Panc1 (cell line): ENCODE data around the gene NGEF. TPM values are rescaled to one million over a fixed set of nuclear protein-coding genes. Genes with fewer than 3 reads are reported as not detected.
A peak's percentile ranks its signal among the peaks of the same experiment; 100 is the strongest.

Experiments used
- ATAC-seq: fragments of 200-7000 bp; cut with Tn5 transposase; 2 replicates; pipeline ENCODE4 v1.9.1; 2020; ENCODE audit warnings: mild to moderate bottlenecking, moderate library complexity
- BruUV-seq: library from RNA; stranded (reverse); fragments of 400-500 nt; replicated peaks from 2 replicates; lab custom pipeline; 2021; lab: Mats Ljungman, UMichigan
- CTCF ChIA-PET: fragments of 300-600 bp; sonication (Branson Sonifier 250); formaldehyde crosslinking; loops from one replicate; lab custom pipeline; 2022; ENCODE audit warnings: antibody characterized with exemption; lab: Charles Lee
- POLR2A ChIA-PET: fragments of 300-600 bp; sonication (Branson Sonifier 250); formaldehyde crosslinking; loops from one replicate; lab custom pipeline; 2022; ENCODE audit warnings: antibody characterized with exemption; lab: Charles Lee
- DNase-seq: peaks from one replicate; pipeline ENCODE4 v3.0.0-alpha.2; 2010; ENCODE audit warnings: low read depth, low spot score
- H3K27ac ChIP-seq: 2 replicates; pipeline ENCODE4 v1.5.1; 2011; ENCODE audit warnings: mild to moderate bottlenecking, low read length, inconsistent platforms
- H3K27me3 ChIP-seq: fragments of 200-500 bp; sonication (Bioruptor generic); 2 replicates; pipeline ENCODE4 v1.6.0; 2014; ENCODE audit warnings: low read length, inconsistent platforms; ENCODE audit not compliant: control insufficient read depth, insufficient read depth
- H3K36me3 ChIP-seq: fragments of 200-500 bp; sonication (Bioruptor generic); 2 replicates; pipeline ENCODE4 v1.5.1; 2014; ENCODE audit warnings: inconsistent platforms, mild to moderate bottlenecking, low read length, moderate library complexity; ENCODE audit not compliant: control insufficient read depth, insufficient read depth
- H3K4me1 ChIP-seq: 2 replicates; pipeline ENCODE4 v1.5.1; 2011; ENCODE audit warnings: inconsistent platforms, mild to moderate bottlenecking, low read length, moderate library complexity; ENCODE audit not compliant: control insufficient read depth, insufficient read depth
- H3K4me3 ChIP-seq, 2 experiments: 2 replicates each; pipeline ENCODE4 v1.5.1; 2011 to 2012; ENCODE audit warnings: low read depth in 2 of 2, low read length in 2 of 2, mild to moderate bottlenecking in 2 of 2, inconsistent platforms in 1 of 2, moderate library complexity in 1 of 2
- H3K9me3 ChIP-seq: fragments of 200-500 bp; sonication (Bioruptor generic); 2 replicates; pipeline ENCODE4 v1.5.1; 2014; ENCODE audit warnings: low read depth, mild to moderate bottlenecking, inconsistent platforms, low read length, moderate library complexity; ENCODE audit not compliant: control insufficient read depth, insufficient read depth
- CTCF ChIP-seq: fragments of 450-650 bp; IDR thresholded peaks from 2 replicates; pipeline ENCODE4 v1.5.1; 2017; ENCODE audit warnings: mild to moderate bottlenecking
- POLR2AphosphoS5 ChIP-seq: IDR thresholded peaks from 2 replicates; pipeline ENCODE4 v1.6.1; 2012; ENCODE audit warnings: mild to moderate bottlenecking, low read depth, low read length, moderate library complexity
- REST ChIP-seq, 2 experiments: IDR thresholded peaks; 2 replicates each; pipeline ENCODE4 v1.6.1; 2011 to 2012; ENCODE audit warnings: low read depth in 2 of 2, control low read depth in 1 of 2, low read length in 1 of 2, mild to moderate bottlenecking in 1 of 2, moderate library complexity in 1 of 2; ENCODE audit not compliant: insufficient read depth in 1 of 2
- SIN3A ChIP-seq: IDR thresholded peaks from 2 replicates; pipeline ENCODE4 v1.6.1; 2012; ENCODE audit warnings: low read depth, mild to moderate bottlenecking, low read length, moderate library complexity, borderline replicate concordance; ENCODE audit not compliant: insufficient read depth
- TCF7L2 ChIP-seq: IDR thresholded peaks from 2 replicates; pipeline ENCODE4 v1.6.1; 2011; ENCODE audit warnings: mild to moderate bottlenecking, low read depth, low read length, inconsistent platforms
- in situ Hi-C: cut with HindIII; loops from 2 replicates; pipeline ENCODE4 v1.10.0; 2016; ENCODE audit warnings: low sequenced_read_pairs, low pct_unique_long_range_greater_than_20kb
- intact Hi-C: fragments of 100-400 bp; cut with micrococcal nuclease; formaldehyde crosslinking; loops from one replicate; pipeline ENCODE4 v1.10.0; 2022; ENCODE audit not compliant: unreplicated experiment
- total RNA-seq: library from RNA; stranded (reverse); gene quantifications from one replicate; pipeline ENCODE4 v1.2.1, GENCODE V29; 2021; ENCODE audit not compliant: unreplicated experiment

NGEF gene
- total RNA-seq, 1 experiment from 2014 or later = 17.8 TPM

- Histone ChIP-seq H3K9me3 (no peaks in the 10 kb centered on the region), H3K27ac (no peak overlapping the region), H3K4me1 (peaks cover 5% of the 10 kb centered on the region; the same call in 1 of the 2 replicates), H3K4me3 (no peak overlapping the region), H3K36me3 (no peaks in the 10 kb centered on the region), H3K27me3 (no peaks in the 10 kb centered on the region)
- ATAC-seq = no peak
- CTCF ChIA-PET = interaction anchor here (0.6 kb wide), 1 partner anchor 197 kb away, joined by 5 read pairs; no protein-coding TSS in a partner anchor
- intact Hi-C loops = no loop called here
- DNase-seq = no peak
- no peak for TF ChIP-seq REST (IDR thresholded peaks at IDR 0.05; ENCODE audit: insufficient read depth in 1 of 2, low read depth in 2 of 2, low read length in 1 of 2)
- TF ChIP-seq POLR2AphosphoS5 = no peak
- no peak for TF ChIP-seq TCF7L2
- TF ChIP-seq CTCF = no peak
- TF ChIP-seq SIN3A = no peak
- BruUV-seq = no TSS peak
- in situ Hi-C loops = no loop called here
- POLR2A ChIA-PET = no interaction called here
Observed at GRCh38 chr2:232929303-232930058, 83.6 kb downstream of the NGEF start.

- CTCF ChIA-PET = no interaction called here
- DNase-seq (no peak), ATAC-seq (no peak)
- POLR2A ChIA-PET = interaction anchor here (0.6 kb wide), 1 partner anchor 25 kb away, joined by 10 read pairs; no protein-coding TSS in a partner anchor
- no peaks in the 10 kb centered on the region for H3K9me3 ChIP-seq
- BruUV-seq = no TSS peak
- in situ Hi-C loops (no loop called here), intact Hi-C loops (no loop called here)
- no peak for TF ChIP-seq CTCF
- TF ChIP-seq POLR2AphosphoS5 = no peak
- no peak for TF ChIP-seq REST (IDR thresholded peaks at IDR 0.05; ENCODE audit: insufficient read depth in 1 of 2, low read depth in 2 of 2, low read length in 1 of 2)
- no peak for TF ChIP-seq TCF7L2
- no peak for TF ChIP-seq SIN3A
- H3K36me3 ChIP-seq = no peaks in the 10 kb centered on the region
- H3K4me1 ChIP-seq = peaks cover 5% of the 10 kb centered on the region; the same call in 1 of the 2 replicates
- no peaks in the 10 kb centered on the region for H3K27me3 ChIP-seq
- H3K27ac ChIP-seq = no peak overlapping the region
- peak overlapping the region; percentile 33 to 46; a peak in 3 of 4 replicates for H3K4me3 ChIP-seq
Observed at GRCh38 chr2:232928551-232929302, 84.3 kb downstream of the NGEF start.
